ENCODE results near the gene PADI4.

Gene PADI4

DNA sequence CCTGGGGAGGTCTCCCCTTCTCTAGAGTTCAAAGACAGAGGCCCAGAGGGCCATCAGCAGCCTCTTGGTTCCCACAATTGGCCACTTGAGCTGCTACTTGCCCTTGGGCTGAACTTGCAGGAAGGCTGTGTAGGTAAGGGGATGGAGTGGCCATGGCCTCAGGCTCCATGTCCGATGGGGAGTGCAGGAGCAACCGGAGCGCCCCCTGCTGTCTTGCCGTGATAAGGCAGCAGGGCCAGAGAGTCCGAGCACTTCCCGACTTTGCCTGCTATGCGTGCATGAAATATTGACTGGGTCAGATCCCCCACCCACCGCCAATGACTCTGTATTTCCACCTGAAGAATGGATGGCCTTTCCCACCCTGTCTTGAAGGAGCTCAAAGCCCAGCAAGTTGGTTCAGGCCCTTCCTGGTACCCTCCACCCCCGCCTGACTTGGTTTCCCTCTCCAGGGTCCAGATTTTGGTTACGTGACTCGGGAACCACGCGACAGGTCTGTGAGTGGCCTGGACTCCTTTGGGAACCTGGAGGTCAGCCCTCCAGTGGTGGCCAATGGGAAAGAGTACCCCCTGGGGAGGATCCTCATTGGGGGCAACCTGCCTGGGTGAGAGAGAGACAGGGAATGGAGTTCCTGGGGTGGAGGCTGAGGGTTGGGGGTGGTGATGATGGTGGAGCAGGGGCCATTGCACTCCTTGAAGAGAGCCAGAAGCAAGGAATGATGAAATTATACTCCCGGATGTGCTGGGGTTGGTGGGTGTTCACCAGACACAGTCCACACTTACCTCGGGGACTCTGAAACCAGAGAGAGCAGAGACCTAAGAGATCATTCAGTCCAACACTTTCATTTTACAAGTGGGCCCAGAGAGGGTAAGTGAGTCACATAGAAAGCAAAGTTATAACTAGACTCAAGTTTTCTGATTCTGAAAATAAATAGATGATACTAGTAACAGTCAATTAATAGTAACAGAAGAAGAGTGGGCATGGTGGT lies 33.5 kb upstream of the PADI4 start:
- peak; percentile 50 for TF ChIP-seq CTCF (IDR thresholded peaks at IDR 0.05; ENCODE audit: control insufficient read depth, extremely low read depth, insufficient read depth)
- DNase-seq (ENCODE audit: low read depth) = no peak

GRCh38 chr1:17276568-17276967 lies 31.4 kb upstream of the PADI4 start:
- no peak for TF ChIP-seq CTCF (IDR thresholded peaks at IDR 0.05; ENCODE audit: control insufficient read depth, extremely low read depth, insufficient read depth)
- no peak for DNase-seq (ENCODE audit: low read depth)
- no peak overlapping the region for H3K4me3 ChIP-seq (ENCODE audit: low read depth, low read length)

More for the DNA sequence above, 33.5 kb upstream of the PADI4 start:
- H3K4me3 ChIP-seq (ENCODE audit: low read depth, low read length) = no peak overlapping the region

GRCh38 chr1:17277511-17278159 lies 30.4 kb upstream of the PADI4 start:
- DNase-seq (ENCODE audit: low read depth) = no peak
- no peak overlapping the region for H3K4me3 ChIP-seq (ENCODE audit: low read depth, low read length)
- no peak for TF ChIP-seq CTCF (IDR thresholded peaks at IDR 0.05; ENCODE audit: control insufficient read depth, extremely low read depth, insufficient read depth)

GRCh38 chr1:17278996-17279830 lies 28.8 kb upstream of the PADI4 start:
- no peak overlapping the region for H3K4me3 ChIP-seq (ENCODE audit: low read depth, low read length)
- no peak for TF ChIP-seq CTCF (IDR thresholded peaks at IDR 0.05; ENCODE audit: control insufficient read depth, extremely low read depth, insufficient read depth)
- no peak for DNase-seq (ENCODE audit: low read depth)

- no peak for DNase-seq (ENCODE audit: low read depth)
- no peak overlapping the region for H3K4me3 ChIP-seq (ENCODE audit: low read depth, low read length)
- no peak for TF ChIP-seq CTCF (IDR thresholded peaks at IDR 0.05; ENCODE audit: control insufficient read depth, extremely low read depth, insufficient read depth)
Observed at GRCh38 chr1:17280436-17280835, 27.6 kb upstream of the PADI4 start.

DNA sequence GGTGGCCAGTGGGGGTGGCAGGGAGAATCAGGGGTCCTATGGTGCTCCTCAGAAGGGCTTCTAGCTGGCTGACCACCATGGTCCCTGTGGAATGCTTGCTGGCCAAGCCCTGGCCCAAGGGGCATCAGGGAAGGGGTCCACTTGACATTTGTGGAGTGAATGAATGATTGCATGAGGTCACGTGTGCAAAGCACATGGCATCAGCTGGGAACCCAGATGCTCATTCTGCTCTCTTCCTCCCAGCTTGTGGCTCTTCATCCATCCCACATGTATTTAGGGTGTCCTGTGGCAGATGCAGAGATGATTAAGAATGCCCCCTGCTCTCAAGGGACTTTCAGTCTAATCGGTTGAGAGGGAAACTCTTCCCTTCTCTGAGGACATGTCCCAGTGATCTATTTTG lies 27.1 kb upstream of the PADI4 start:
- no peak overlapping the region for H3K4me3 ChIP-seq (ENCODE audit: low read depth, low read length)
- no peak for DNase-seq (ENCODE audit: low read depth)
- TF ChIP-seq CTCF (IDR thresholded peaks at IDR 0.05; ENCODE audit: control insufficient read depth, extremely low read depth, insufficient read depth) = no peak
